Sigmoid colon (tissue), 4 donors: Measurements from ENCODE around the gene EEF1A2.

Experiments
- CTCF ChIP-seq, 4 experiments: fragments of 450-650 bp in 3 of 4; fragments of 200-600 bp in 1 of 4; IDR thresholded peaks; one replicate each; pipeline ENCODE4 v1.5.1; 2016 to 2019; ENCODE audit warnings: antibody characterized with exemption in 4 of 4, mild to moderate bottlenecking in 3 of 4, moderate library complexity in 2 of 4
- EP300 ChIP-seq, 4 donors: sonication (generic); formaldehyde crosslinking; IDR thresholded peaks; one replicate each; pipeline ENCODE4 v1.6.1; 2017; ENCODE audit warnings: antibody characterized with exemption in 4 of 4
- POLR2A ChIP-seq, 2 donors: fragments of 450-650 bp; IDR thresholded peaks; one replicate each; pipeline ENCODE4 v1.6.1; 2016; ENCODE audit warnings: antibody characterized with exemption in 2 of 2, mild to moderate bottlenecking in 2 of 2, moderate library complexity in 2 of 2
- POLR2AphosphoS5 ChIP-seq, 4 donors: sonication (generic); formaldehyde crosslinking; IDR thresholded peaks; one replicate each; pipeline ENCODE4 v1.6.1; 2017; ENCODE audit warnings: antibody characterized with exemption in 4 of 4

GRCh38 chr20:63529180-63529860 lies 30.4 kb upstream of the EEF1A2 start:
- TF ChIP-seq CTCF (IDR thresholded peaks at IDR 0.05) (no peak), POLR2AphosphoS5 (IDR thresholded peaks at IDR 0.05) (no peak), POLR2A (IDR thresholded peaks at IDR 0.05) (no peak), EP300 (IDR thresholded peaks at IDR 0.05) (no peak)
